Suprapubic skin (tissue), 4 donors: Measurements from ENCODE around the gene ZNF621. TPM values are rescaled to one million over a fixed set of nuclear protein-coding genes. Genes with fewer than 3 reads are reported as not detected.
A peak's percentile ranks its signal among the peaks of the same experiment; 100 is the strongest.

Experiments
- DNase-seq, 2 donors: peaks; one replicate each; pipeline ENCODE4 v3.0.0-alpha.2; 2019; ENCODE audit warnings: low spot score in 2 of 2
- H3K27ac ChIP-seq: fragments of 200-600 bp; sonication (generic); one replicate; pipeline ENCODE4 v1.5.1; 2019
- H3K27me3 ChIP-seq: fragments of 200-600 bp; sonication (generic); one replicate; pipeline ENCODE4 v1.5.1; 2019
- H3K36me3 ChIP-seq: fragments of 200-600 bp; sonication (generic); one replicate; pipeline ENCODE4 v1.5.1; 2019
- H3K4me1 ChIP-seq: fragments of 200-600 bp; sonication (generic); one replicate; pipeline ENCODE4 v1.5.1; 2019
- H3K4me3 ChIP-seq: fragments of 200-600 bp; sonication (generic); one replicate; pipeline ENCODE4 v1.5.1; 2019; ENCODE audit warnings: mild to moderate bottlenecking
- H3K9me3 ChIP-seq: fragments of 200-600 bp; sonication (generic); one replicate; pipeline ENCODE4 v1.5.1; 2019
- CTCF ChIP-seq, 2 donors: fragments of 200-600 bp in 1 of 2; fragments of 450-650 bp in 1 of 2; sonication (generic) in 1 of 2; IDR thresholded peaks; one replicate each; pipeline ENCODE4 v1.5.1; 2016 to 2019; ENCODE audit warnings: antibody characterized with exemption in 2 of 2, mild to moderate bottlenecking in 1 of 2, moderate library complexity in 1 of 2
- EP300 ChIP-seq: sonication (generic); formaldehyde crosslinking; IDR thresholded peaks from one replicate; pipeline ENCODE4 v1.6.1; 2017; ENCODE audit warnings: antibody characterized with exemption
- POLR2A ChIP-seq, 2 donors: fragments of 450-650 bp; IDR thresholded peaks; one replicate each; pipeline ENCODE4 v1.6.1; 2017; ENCODE audit warnings: antibody characterized with exemption in 2 of 2, mild to moderate bottlenecking in 2 of 2, moderate library complexity in 2 of 2
- POLR2AphosphoS5 ChIP-seq, 3 donors: sonication (generic); formaldehyde crosslinking; IDR thresholded peaks; one replicate each; pipeline ENCODE4 v1.6.1; 2017; ENCODE audit warnings: antibody characterized with exemption in 3 of 3
- WGBS: methylation state at CpG from one replicate; pipeline ENCODE4 v1.1.5; 2018; 5-methylcytosine and 5-hydroxymethylcytosine counted together
- total RNA-seq, 4 donors: library from RNA; depleted of rRNA; stranded (reverse); fragments of >200 nt; gene quantifications; one replicate each; pipeline ENCODE4 v1.1.0, GENCODE V29; 2016

ZNF621 gene
- total RNA-seq = 10 to 100 TPM in 3 of 4 donors, 1 to 10 TPM in 1; 9.5 to 29.0 (median 14.6) TPM

- H3K36me3 ChIP-seq = peaks cover 25% of the 10 kb centered on the region
- no peak for TF ChIP-seq EP300
- peak in 2 of 3 donors; percentile 72 to 76 for TF ChIP-seq POLR2AphosphoS5 (IDR thresholded peaks at IDR 0.05)
- TF ChIP-seq POLR2A (IDR thresholded peaks at IDR 0.05) = peak; percentile 42 to 90
- no peak for TF ChIP-seq CTCF (IDR thresholded peaks at IDR 0.05)
- 0% methylated on average over 24 of the region's 59 CpGs for WGBS
- DNase-seq = peak; percentile 94 to 95
- peak within 1 kb of the TSS; percentile 86 for H3K27ac ChIP-seq
- peaks cover 18% of the 10 kb centered on the region for H3K4me1 ChIP-seq
- H3K27me3 ChIP-seq = no peaks in the 10 kb centered on the region
- H3K4me3 ChIP-seq = peak within 1 kb of the TSS; percentile 77
- H3K9me3 ChIP-seq = no peaks in the 10 kb centered on the region
Observed at GRCh38 chr3:40524568-40525285, at the start of gene ZNF621. Gene ZNF621 (plus strand): TSS chr3:40524960. CDS start chr3:40525841, 881 bp downstream.

GRCh38 chr3:40476478-40477470, 48.0 kb upstream of the ZNF621 start, which contains the start of gene ZNF619:
Gene ZNF619 (plus strand): TSS chr3:40477122. CDS start chr3:40477980, 858 bp downstream.
- H3K4me3 ChIP-seq = peak within 1 kb of the TSS; percentile 93
- peak; percentile 76 to 90 for DNase-seq
- H3K36me3 ChIP-seq = peaks cover 17% of the 10 kb centered on the region
- H3K4me1 ChIP-seq = peaks cover 13% of the 10 kb centered on the region
- H3K9me3 ChIP-seq = no peaks in the 10 kb centered on the region
- H3K27ac ChIP-seq = peak within 1 kb of the TSS; percentile 50
- H3K27me3 ChIP-seq = no peaks in the 10 kb centered on the region
- WGBS = 13% methylated on average over 42 of the region's 48 CpGs
- TF ChIP-seq POLR2AphosphoS5 (IDR thresholded peaks at IDR 0.05) = no peak
- TF ChIP-seq EP300 = peak; percentile 13

- H3K9me3 ChIP-seq = no peaks in the 10 kb centered on the region
- TF ChIP-seq EP300 = no peak
- no peak for TF ChIP-seq POLR2A (IDR thresholded peaks at IDR 0.05)
- no peak for TF ChIP-seq CTCF (IDR thresholded peaks at IDR 0.05)
- no peak for TF ChIP-seq POLR2AphosphoS5 (IDR thresholded peaks at IDR 0.05)
- no peak for DNase-seq
- H3K4me3 ChIP-seq = peak overlapping the region; percentile 93
- H3K36me3 ChIP-seq = peaks cover 26% of the 10 kb centered on the region
- WGBS = 39% methylated on average over 4 of the region's 4 CpGs
- H3K27me3 ChIP-seq = no peaks in the 10 kb centered on the region
- no peak overlapping the region for H3K27ac ChIP-seq
- peaks cover 13% of the 10 kb centered on the region for H3K4me1 ChIP-seq
Observed at GRCh38 chr3:40477666-40478065, 47.1 kb upstream of the ZNF621 start.

GRCh38 chr3:40487172-40487571, 37.6 kb upstream of the ZNF621 start:
- no peak for DNase-seq
- peaks cover 59% of the 10 kb centered on the region for H3K36me3 ChIP-seq
- WGBS = 94% methylated on average over 3 of the region's 3 CpGs

More at GRCh38 chr3:40487172-40487571, 37.6 kb upstream of the ZNF621 start:
- H3K4me1 ChIP-seq = no peaks in the 10 kb centered on the region
- H3K9me3 ChIP-seq = peaks cover 14% of the 10 kb centered on the region
- no peaks in the 10 kb centered on the region for H3K27me3 ChIP-seq
- no peak overlapping the region for H3K4me3 ChIP-seq
- TF ChIP-seq CTCF (IDR thresholded peaks at IDR 0.05) (no peak), EP300 (no peak), POLR2AphosphoS5 (IDR thresholded peaks at IDR 0.05) (no peak), POLR2A (IDR thresholded peaks at IDR 0.05) (no peak)
- H3K27ac ChIP-seq = no peak overlapping the region
